SK-N-SH (cell line): ENCODE measurements around the gene JCHAIN. TPM values are rescaled to one million over a fixed set of nuclear protein-coding genes. Genes with fewer than 3 reads are reported as not detected.
A peak's percentile ranks its signal among the peaks of the same experiment; 100 is the strongest.

ENCODE experiments used
- CTCF ChIA-PET: fragments of 300-600, 350-600 bp; formaldehyde crosslinking; extraction: SDS; loops from one replicate; lab custom pipeline; 2021; lab: Yijun Ruan, JAX
- POLR2A ChIA-PET: fragments of 350-600 bp; sonication (Branson Sonifier 250); formaldehyde crosslinking; extraction: SDS; loops from one replicate; lab custom pipeline; 2020; ENCODE audit warnings: antibody characterized with exemption, inconsistent platforms; lab: Yijun Ruan, JAX
- DNase-seq: peaks from one replicate; pipeline ENCODE4 v3.0.0; 2012
- H2AFZ ChIP-seq: fragments of 200-600 bp; sonication (generic); 2 replicates; pipeline ENCODE4 v1.8.1; 2016; ENCODE audit warnings: antibody characterized with exemption, mild to moderate bottlenecking, low read depth
- H3F3A ChIP-seq: fragments of 200-600 bp; sonication (generic); replicated peaks from 2 replicates; pipeline ENCODE3; 2016; ENCODE audit warnings: antibody characterized with exemption, mild to moderate bottlenecking; ENCODE audit not compliant: insufficient read depth
- H3K27ac ChIP-seq, 2 experiments: fragments of 200-500 bp in 1 of 2; fragments of 200-600 bp in 1 of 2; sonication (Bioruptor generic) in 1 of 2; sonication (generic), shearing (Covaris generic) in 1 of 2; 2 replicates each; pipeline versions ENCODE4 v1.5.1 to v1.6.1; 2014 to 2016; ENCODE audit warnings: low read depth in 2 of 2, inconsistent platforms in 1 of 2, low read length in 1 of 2, mild to moderate bottlenecking in 1 of 2, mixed read lengths in 1 of 2
- H3K27me3 ChIP-seq: fragments of 200-600 bp; sonication (generic), shearing (Covaris generic); 2 replicates; pipeline ENCODE4 v1.6.1; 2016; ENCODE audit warnings: mixed run types; ENCODE audit not compliant: insufficient read depth
- H3K36me3 ChIP-seq, 2 experiments: fragments of 200-500 bp in 1 of 2; fragments of 200-600 bp in 1 of 2; sonication (Bioruptor generic) in 1 of 2; sonication (generic) in 1 of 2; replicated peaks in 1 of 2; 2 replicates each; pipeline versions ENCODE3 to v1.5.1; 2014 to 2016; ENCODE audit warnings: low read length in 1 of 2, mild to moderate bottlenecking in 1 of 2; ENCODE audit not compliant: insufficient read depth in 2 of 2, control insufficient read depth in 1 of 2
- H3K4me1 ChIP-seq, 2 experiments: fragments of 200-500 bp in 1 of 2; fragments of 200-600 bp in 1 of 2; sonication (Bioruptor generic) in 1 of 2; sonication (generic), shearing (Covaris generic) in 1 of 2; 2 replicates each; pipeline versions ENCODE4 v1.5.1 to v1.6.1; 2014 to 2016; ENCODE audit warnings: low read depth in 1 of 2, low read length in 1 of 2, mixed run types in 1 of 2; ENCODE audit not compliant: insufficient read depth in 2 of 2, control insufficient read depth in 1 of 2
- H3K4me2 ChIP-seq: fragments of 200-600 bp; sonication (generic), shearing (Covaris generic); 2 replicates; pipeline ENCODE4 v1.6.1; 2017; ENCODE audit warnings: mixed run types
- H3K4me3 ChIP-seq, 2 experiments: fragments of 200-500 bp in 1 of 2; fragments of 200-600 bp in 1 of 2; sonication (Bioruptor generic) in 1 of 2; sonication (generic), shearing (Covaris generic) in 1 of 2; 2 replicates each; pipeline versions ENCODE4 v1.5.1 to v1.8.1; 2014 to 2016; ENCODE audit warnings: low read depth in 2 of 2, inconsistent platforms in 1 of 2, low read length in 1 of 2, mild to moderate bottlenecking in 1 of 2, mixed read lengths in 1 of 2, moderate library complexity in 1 of 2
- H3K79me2 ChIP-seq: fragments of 200-600 bp; sonication (generic); 2 replicates; pipeline ENCODE4 v1.8.1; 2017; ENCODE audit warnings: mild to moderate bottlenecking; ENCODE audit not compliant: insufficient read depth
- H3K9ac ChIP-seq: fragments of 200-600 bp; sonication (generic); 2 replicates; pipeline ENCODE4 v1.6.1; 2017; ENCODE audit warnings: mixed run types
- H3K9me2 ChIP-seq: fragments of 200-600 bp; sonication (generic); 2 replicates; pipeline ENCODE4 v1.6.1; 2017; ENCODE audit warnings: mixed run types
- H3K9me3 ChIP-seq: fragments of 200-600 bp; sonication (generic); 2 replicates; pipeline ENCODE4 v1.6.1; 2017; ENCODE audit warnings: mixed run types, mild to moderate bottlenecking, moderate library complexity
- H4K20me1 ChIP-seq: fragments of 200-600 bp; sonication (generic); 2 replicates; pipeline ENCODE4 v1.6.1; 2017; ENCODE audit warnings: mild to moderate bottlenecking, mixed run types; ENCODE audit not compliant: insufficient read depth
- CHD2 ChIP-seq: fragments of 150-350 bp; IDR thresholded peaks from 2 replicates; pipeline ENCODE4 v1.6.1; 2018; ENCODE audit warnings: low read length; ENCODE audit not compliant: partially characterized antibody
- EP300 ChIP-seq, 2 experiments: IDR thresholded peaks; 2 replicates each; pipeline versions ENCODE4 v1.4.0 to v1.6.1; 2012; ENCODE audit warnings: borderline replicate concordance in 1 of 2, low read depth in 1 of 2, low read length in 1 of 2
- GABPA ChIP-seq: IDR thresholded peaks from 2 replicates; pipeline ENCODE4 v1.4.0; 2012; ENCODE audit warnings: low read depth, mild to moderate bottlenecking
- IRF3 ChIP-seq: fragments of 150-350 bp; IDR thresholded peaks from 2 replicates; pipeline ENCODE4 v1.6.1; 2016; ENCODE audit warnings: mild to moderate bottlenecking, low read depth, low read length
- NFIC ChIP-seq: IDR thresholded peaks from 2 replicates; pipeline ENCODE4 v1.4.0; 2012; ENCODE audit warnings: borderline replicate concordance
- PBX3 ChIP-seq: IDR thresholded peaks from 2 replicates; pipeline ENCODE4; 2012
- RCOR1 ChIP-seq: fragments of 150-350 bp; IDR thresholded peaks from 2 replicates; pipeline ENCODE4 v1.6.1; 2017; ENCODE audit warnings: antibody characterized with exemption, low read length
- RFX5 ChIP-seq: IDR thresholded peaks from 2 replicates; pipeline ENCODE4 v1.6.1; 2012; ENCODE audit warnings: mild to moderate bottlenecking, improper control_type of control experiment, low read length
- YY1 ChIP-seq: IDR thresholded peaks from 2 replicates; pipeline ENCODE4 v1.4.0; 2012; ENCODE audit warnings: low read depth, mild to moderate bottlenecking
- WGBS: methylation state at CpG from one replicate; pipeline ENCODE4 v1.1.6; 2017; ENCODE audit warnings: low lambda C conversion rate; 5-methylcytosine and 5-hydroxymethylcytosine counted together
- polyA plus RNA-seq, 3 experiments: library from polyadenylated mRNA; depleted of rRNA; stranded (reverse); fragments of >200 nt; gene quantifications; 2 replicates each; pipeline ENCODE4 v1.2.3, GENCODE V29; 2012
- TF ChIP-seq, protein P1 (sequence below): IDR thresholded peaks from 2 replicates; pipeline ENCODE4 v1.4.0; 2012; ENCODE audit warnings: low read depth, borderline replicate concordance
- TF ChIP-seq, protein P2 (sequence below): fragments of 150-350 bp; IDR thresholded peaks from 2 replicates; pipeline ENCODE4 v1.6.1; 2017; ENCODE audit warnings: antibody characterized with exemption, low read length, low read depth, borderline replicate concordance

JCHAIN gene
- polyA plus RNA-seq, 1 of the 3 experiments (the other 2 are of a cell fraction) = 1.1 TPM

- CTCF ChIA-PET = interaction anchor here (1.8 kb wide), 1 partner anchor 39 kb away, joined by 5 read pairs; no protein-coding TSS in a partner anchor
- Histone ChIP-seq H3K4me2 (0 out of 2 replicates have a peak overlapping the region, but pooled peaks have one; percentile 20), H3K27me3 (peaks cover 12% of the 10 kb centered on the region; the same call in 1 of the 2 replicates), H3K9me3 (no peaks in the 10 kb centered on the region), H2AFZ (0 out of 2 replicates have a peak overlapping the region, but pooled peaks have one; percentile 67), H3K9ac (no peak overlapping the region), H3K36me3 (no peaks in the 10 kb centered on the region), H3K79me2 (no peaks in the 10 kb centered on the region), H3K4me1 (no peaks in the 10 kb centered on the region; a peak in 1 of 4 replicates)
- 28% methylated on average over 9 of the region's 9 CpGs for WGBS
- POLR2A ChIA-PET = no interaction called here
- no peak for TF ChIP-seq CHD2
- no peak for TF ChIP-seq YY1
- no peak for TF ChIP-seq PBX3
- TF ChIP-seq EP300 (IDR thresholded peaks at IDR 0.05; ENCODE audit: borderline replicate concordance in 1 of 2, low read depth in 1 of 2, low read length in 1 of 2) = no peak
- TF ChIP-seq NFIC = no peak
- no peak for TF ChIP-seq IRF3
- no peak for TF ChIP-seq RCOR1
- no peak for TF ChIP-seq GABPA
- no peak for TF ChIP-seq RFX5
- TF ChIP-seq, protein P1, sequence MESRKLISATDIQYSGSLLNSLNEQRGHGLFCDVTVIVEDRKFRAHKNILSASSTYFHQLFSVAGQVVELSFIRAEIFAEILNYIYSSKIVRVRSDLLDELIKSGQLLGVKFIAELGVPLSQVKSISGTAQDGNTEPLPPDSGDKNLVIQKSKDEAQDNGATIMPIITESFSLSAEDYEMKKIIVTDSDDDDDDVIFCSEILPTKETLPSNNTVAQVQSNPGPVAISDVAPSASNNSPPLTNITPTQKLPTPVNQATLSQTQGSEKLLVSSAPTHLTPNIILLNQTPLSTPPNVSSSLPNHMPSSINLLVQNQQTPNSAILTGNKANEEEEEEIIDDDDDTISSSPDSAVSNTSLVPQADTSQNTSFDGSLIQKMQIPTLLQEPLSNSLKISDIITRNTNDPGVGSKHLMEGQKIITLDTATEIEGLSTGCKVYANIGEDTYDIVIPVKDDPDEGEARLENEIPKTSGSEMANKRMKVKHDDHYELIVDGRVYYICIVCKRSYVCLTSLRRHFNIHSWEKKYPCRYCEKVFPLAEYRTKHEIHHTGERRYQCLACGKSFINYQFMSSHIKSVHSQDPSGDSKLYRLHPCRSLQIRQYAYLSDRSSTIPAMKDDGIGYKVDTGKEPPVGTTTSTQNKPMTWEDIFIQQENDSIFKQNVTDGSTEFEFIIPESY = no peak
- TF ChIP-seq, all 33 proteins: peak for 0
- DNase-seq = no peak
- no peak overlapping the region for H3K27ac ChIP-seq
- H3F3A ChIP-seq = no peaks in the 10 kb centered on the region
- no peaks in the 10 kb centered on the region for H3K9me2 ChIP-seq
- H3K4me3 ChIP-seq = peak overlapping the region in 1 of 2 experiments; percentile 17; a peak in 1 of 4 replicates
- H4K20me1 ChIP-seq = no peaks in the 10 kb centered on the region
Measured at GRCh38 chr4:70613306-70614183, 52.8 kb downstream of the JCHAIN start.

DNA sequence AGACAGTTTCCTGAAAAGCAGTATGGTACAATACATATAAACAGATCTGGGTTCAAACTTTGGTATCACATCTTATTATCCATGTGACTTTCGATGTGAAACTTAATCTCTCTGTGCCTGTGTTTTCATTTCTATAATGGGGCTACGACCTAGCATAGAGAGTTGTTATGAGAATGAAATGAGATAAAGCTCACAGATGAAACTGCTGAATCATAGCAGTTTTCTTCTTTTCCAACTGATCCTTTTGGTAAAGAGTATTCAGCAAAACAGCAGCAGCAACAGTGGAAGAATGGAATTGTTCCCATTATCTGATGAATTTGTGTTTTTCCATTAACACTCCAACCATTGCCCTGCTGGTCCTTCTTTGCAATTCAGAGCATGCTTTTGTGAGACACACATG, 58.0 kb downstream of the JCHAIN start:
- H3K4me2 ChIP-seq = no peak overlapping the region
- H3K4me1 ChIP-seq = no peaks in the 10 kb centered on the region; a peak in 1 of 4 replicates
- H3K9ac ChIP-seq = no peak overlapping the region
- H3F3A ChIP-seq = no peaks in the 10 kb centered on the region
- H3K27me3 ChIP-seq = peaks cover 7% of the 10 kb centered on the region; the same call in 1 of the 2 replicates
- H3K27ac ChIP-seq = no peak overlapping the region
- TF ChIP-seq, protein P2, sequence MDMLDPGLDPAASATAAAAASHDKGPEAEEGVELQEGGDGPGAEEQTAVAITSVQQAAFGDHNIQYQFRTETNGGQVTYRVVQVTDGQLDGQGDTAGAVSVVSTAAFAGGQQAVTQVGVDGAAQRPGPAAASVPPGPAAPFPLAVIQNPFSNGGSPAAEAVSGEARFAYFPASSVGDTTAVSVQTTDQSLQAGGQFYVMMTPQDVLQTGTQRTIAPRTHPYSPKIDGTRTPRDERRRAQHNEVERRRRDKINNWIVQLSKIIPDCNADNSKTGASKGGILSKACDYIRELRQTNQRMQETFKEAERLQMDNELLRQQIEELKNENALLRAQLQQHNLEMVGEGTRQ = no peak
- no peak for TF ChIP-seq RCOR1
- TF ChIP-seq YY1 = no peak
- no peak for TF ChIP-seq EP300 (IDR thresholded peaks at IDR 0.05; ENCODE audit: borderline replicate concordance in 1 of 2, low read depth in 1 of 2, low read length in 1 of 2)
- POLR2A ChIA-PET = no interaction called here
- H4K20me1 ChIP-seq = no peaks in the 10 kb centered on the region
- no peak overlapping the region for H2AFZ ChIP-seq
- no peak overlapping the region for H3K4me3 ChIP-seq
- no peaks in the 10 kb centered on the region for H3K79me2 ChIP-seq
- DNase-seq = no peak
- H3K36me3 ChIP-seq = no peaks in the 10 kb centered on the region
- WGBS = 2% methylated on average over 2 of the region's 2 CpGs
- no peaks in the 10 kb centered on the region for H3K9me3 ChIP-seq
- no peaks in the 10 kb centered on the region for H3K9me2 ChIP-seq
- CTCF ChIA-PET = no interaction called here
